Esophagus (tissue), 2 donors: ENCODE data around the gene TSKU. TPM values are rescaled to one million over a fixed set of nuclear protein-coding genes. Genes with fewer than 3 reads are reported as not detected.

ENCODE experiments used
- H3K27ac ChIP-seq, 2 donors: one replicate each; pipeline ENCODE4 v1.5.1; 2013; ENCODE audit warnings: low read depth in 2 of 2, mild to moderate bottlenecking in 2 of 2, inconsistent platforms in 1 of 2, low read length in 1 of 2, moderate library complexity in 1 of 2
- H3K27me3 ChIP-seq, 2 donors: one replicate each; pipeline ENCODE4 v1.6.1; 2013; ENCODE audit warnings: low read length in 2 of 2, control low read depth in 1 of 2, mild to moderate bottlenecking in 1 of 2; ENCODE audit not compliant: insufficient read depth in 2 of 2, control insufficient read depth in 1 of 2
- H3K36me3 ChIP-seq, 2 donors: one replicate each; pipeline ENCODE4 v1.6.1; 2013; ENCODE audit warnings: low read length in 1 of 2; ENCODE audit not compliant: control insufficient read depth in 2 of 2, insufficient read depth in 2 of 2
- H3K4me1 ChIP-seq, 2 donors: one replicate each; pipeline ENCODE4 v1.6.1; 2013; ENCODE audit warnings: low read length in 1 of 2; ENCODE audit not compliant: control insufficient read depth in 2 of 2, insufficient read depth in 2 of 2
- H3K4me3 ChIP-seq, 2 donors: one replicate each; pipeline ENCODE4 v1.5.1; 2013; ENCODE audit warnings: low read length in 2 of 2, mild to moderate bottlenecking in 2 of 2, low read depth in 1 of 2, moderate library complexity in 1 of 2
- H3K9me3 ChIP-seq, 2 donors: one replicate each; pipeline ENCODE4 v1.6.1; 2013; ENCODE audit warnings: mild to moderate bottlenecking in 2 of 2, low read depth in 1 of 2, low read length in 1 of 2, moderate library complexity in 1 of 2; ENCODE audit not compliant: control insufficient read depth in 2 of 2, insufficient read depth in 1 of 2
- WGBS, 2 donors: extraction: QIAGEN DNeasy Blood & Tissue Kit; methylation state at CpG; one replicate each; pipeline ENCODE4 v1.1.7; 2013; 5-methylcytosine and 5-hydroxymethylcytosine counted together
- polyA plus RNA-seq, 2 donors: library from polyadenylated mRNA; stranded (reverse); fragments of 200-250 nt; gene quantifications; one replicate each; pipeline ENCODE4 v1.2.3, GENCODE V29; 2013
- donor health status: healthy with polysubstance abuse.
- donor health status: Bipolar disorder and iron deficiency.

The TSKU gene
- polyA plus RNA-seq, 2 donors, result 23.9 to 34.8 TPM

- no peak overlapping the region for H3K27ac ChIP-seq
- no peaks in the 10 kb centered on the region for H3K36me3 ChIP-seq
- H3K4me3 ChIP-seq, result no peak overlapping the region
- H3K27me3 ChIP-seq, result no peaks in the 10 kb centered on the region
- WGBS, 2 donors, result 81 to 82% methylated on average over 3 of the region's 3 CpGs
- H3K4me1 ChIP-seq, result peaks cover 0 to 6% of the 10 kb centered on the region in 2 donors
- H3K9me3 ChIP-seq, result no peaks in the 10 kb centered on the region
Observed at GRCh38 chr11:76838678-76839068, 55.5 kb downstream of the TSKU start.

- WGBS, 2 donors, result 23 to 43% methylated on average over 1 of the region's 1 CpG
- Histone ChIP-seq H3K27ac (no peak overlapping the region), H3K4me1 (peaks cover 0 to 6% of the 10 kb centered on the region in 2 donors), H3K4me3 (no peak overlapping the region), H3K36me3 (no peaks in the 10 kb centered on the region), H3K9me3 (no peaks in the 10 kb centered on the region), H3K27me3 (no peaks in the 10 kb centered on the region)
Observed at GRCh38 chr11:76839311-76839710, 56.2 kb downstream of the TSKU start.

- no peaks in the 10 kb centered on the region for H3K27me3 ChIP-seq
- no peaks in the 10 kb centered on the region for H3K9me3 ChIP-seq
- no peak overlapping the region for H3K4me3 ChIP-seq
- peaks cover 0 to 3% of the 10 kb centered on the region in 2 donors for H3K4me1 ChIP-seq
- WGBS, 2 donors, result 81 to 82% methylated on average over 4 of the region's 4 CpGs
- no peaks in the 10 kb centered on the region for H3K36me3 ChIP-seq
- H3K27ac ChIP-seq, result no peak overlapping the region
Observed at GRCh38 chr11:76841923-76842452, 58.8 kb downstream of the TSKU start.

- H3K4me3 ChIP-seq, result no peak overlapping the region
- H3K27me3 ChIP-seq, result no peaks in the 10 kb centered on the region
- H3K27ac ChIP-seq, result no peak overlapping the region
- no peaks in the 10 kb centered on the region for H3K36me3 ChIP-seq
- H3K9me3 ChIP-seq, result no peaks in the 10 kb centered on the region
- 93 to 96% methylated on average over 3 of the region's 3 CpGs for WGBS, 2 donors
- H3K4me1 ChIP-seq, result no peaks in the 10 kb centered on the region
Observed at GRCh38 chr11:76843907-76844306, 60.8 kb downstream of the TSKU start.

- Histone ChIP-seq H3K9me3 (no peaks in the 10 kb centered on the region), H3K27ac (no peak overlapping the region), H3K27me3 (no peaks in the 10 kb centered on the region), H3K36me3 (no peaks in the 10 kb centered on the region), H3K4me3 (no peak overlapping the region), H3K4me1 (no peaks in the 10 kb centered on the region)
- WGBS, 2 donors, result 90 to 93% methylated on average over 10 of the region's 10 CpGs
Observed at GRCh38 chr11:76844511-76844910, 61.4 kb downstream of the TSKU start.

- Histone ChIP-seq H3K27me3 (no peaks in the 10 kb centered on the region), H3K4me3 (no peak overlapping the region), H3K36me3 (no peaks in the 10 kb centered on the region), H3K27ac (no peak overlapping the region), H3K9me3 (no peaks in the 10 kb centered on the region), H3K4me1 (no peaks in the 10 kb centered on the region)
- 86 to 87% methylated on average over 3 of the region's 3 CpGs for WGBS, 2 donors
Observed at GRCh38 chr11:76845069-76845468, 61.9 kb downstream of the TSKU start.

- Histone ChIP-seq H3K9me3 (no peaks in the 10 kb centered on the region), H3K27me3 (no peaks in the 10 kb centered on the region), H3K4me3 (no peak overlapping the region), H3K4me1 (no peaks in the 10 kb centered on the region), H3K27ac (no peak overlapping the region), H3K36me3 (no peaks in the 10 kb centered on the region)
- 81 to 93% methylated on average over 3 of the region's 3 CpGs for WGBS, 2 donors
Observed at GRCh38 chr11:76846441-76846840, 63.3 kb downstream of the TSKU start.

Other genes starting within 250 kb of the TSKU start
- 1 to 10 TPM; 8.1 to 8.5 TPM for gene LRRC32, start 112.6 kb upstream of the TSKU start, polyA plus RNA-seq
- gene ACER3, start 77.6 kb downstream of the TSKU start, polyA plus RNA-seq, result 1 to 10 TPM; 7.2 to 8.2 TPM